Muscle of leg (tissue), 16 donors: ENCODE results near the gene ZNF79. TPM values are rescaled to one million over a fixed set of nuclear protein-coding genes. Genes with fewer than 3 reads are reported as not detected.
A peak's percentile ranks its signal among the peaks of the same experiment; 100 is the strongest.

Experiments used
- DNase-seq: peaks from one replicate; pipeline ENCODE4 v3.0.0; 2013
- H3K27ac ChIP-seq: one replicate; pipeline ENCODE4 v1.5.1; 2013; ENCODE audit warnings: mild to moderate bottlenecking, low read length, control low read depth
- H3K27me3 ChIP-seq: one replicate; pipeline ENCODE4 v1.6.1; 2013; ENCODE audit warnings: low read length; ENCODE audit not compliant: control insufficient read depth, insufficient read depth
- H3K36me3 ChIP-seq: one replicate; pipeline ENCODE4 v1.6.1; 2013; ENCODE audit warnings: low read length; ENCODE audit not compliant: control insufficient read depth, insufficient read depth
- H3K4me1 ChIP-seq: one replicate; pipeline ENCODE4 v1.6.1; 2013; ENCODE audit warnings: low read length; ENCODE audit not compliant: control insufficient read depth, insufficient read depth
- H3K4me3 ChIP-seq: one replicate; pipeline ENCODE4 v1.5.1; 2013; ENCODE audit warnings: low read length, control low read depth
- H3K9me3 ChIP-seq: replicated peaks from 2 replicates; pipeline ENCODE4 v1.6.1; 2013; ENCODE audit warnings: low read depth, low read length; ENCODE audit not compliant: control insufficient read depth
- WGBS: methylation state at CpG from one replicate; pipeline ENCODE4 v1.1.5; 2013; ENCODE audit warnings: missing lambda C conversion rate; ENCODE audit not compliant: insufficient coverage; 5-methylcytosine and 5-hydroxymethylcytosine counted together
- long read RNA-seq, 11 donors: transcript quantifications; one replicate each; lab custom pipeline, GENCODE V29; 2026
- polyA plus RNA-seq, 8 donors: library from polyadenylated mRNA; unstranded; fragments of 120-200 nt; gene quantifications; one replicate each; pipeline versions ENCODE4 v1.2.1 to v1.2.3, GENCODE V29; 2013; ENCODE audit warnings: inconsistent platforms in 1 of 8, low replicate concordance in 1 of 8; ENCODE audit not compliant: insufficient read length in 8 of 8, insufficient read depth in 1 of 8
- total RNA-seq: library from RNA; stranded (reverse); fragments of 120-200 nt; gene quantifications from one replicate; pipeline ENCODE4 v1.2.4, GENCODE V29; 2013

ZNF79 gene
- total RNA-seq = 7.8 TPM
- 1 to 10 TPM; 3.4 to 6.2 (median 4.5) TPM for polyA plus RNA-seq
- long read RNA-seq, donor 1, partial matches to known transcripts = 4,159 of 4,268 reads
- long read RNA-seq, donor 1, other reads (novel, unspliced or antisense) = 108 of 4,268 reads
- long read RNA-seq, donor 2, partial matches to known transcripts = 913 of 924 reads
- long read RNA-seq, donor 2, other reads (novel, unspliced or antisense) = 11 of 924 reads
- long read RNA-seq, donor 3, partial matches to known transcripts = 8,292 of 8,523 reads
- long read RNA-seq, donor 3, other reads (novel, unspliced or antisense) = 230 of 8,523 reads
- long read RNA-seq, donor 4, partial matches to known transcripts = 4,628 of 4,809 reads
- long read RNA-seq, donor 4, other reads (novel, unspliced or antisense) = 180 of 4,809 reads
- long read RNA-seq, donor 5, partial matches to known transcripts = 13,844 of 14,275 reads
- long read RNA-seq, donor 5, other reads (novel, unspliced or antisense) = 429 of 14,275 reads
- long read RNA-seq, donor 6, partial matches to known transcripts = 16,650 of 17,111 reads
- long read RNA-seq, donor 6, other reads (novel, unspliced or antisense) = 460 of 17,111 reads
- long read RNA-seq, donor 7, partial matches to known transcripts = 8,563 of 8,848 reads
- long read RNA-seq, donor 7, other reads (novel, unspliced or antisense) = 283 of 8,848 reads
- long read RNA-seq, donor 8, partial matches to known transcripts = 7,571 of 7,792 reads
- long read RNA-seq, donor 8, other reads (novel, unspliced or antisense) = 221 of 7,792 reads
- long read RNA-seq, donor 9, partial matches to known transcripts = 6,347 of 6,562 reads
- long read RNA-seq, donor 9, other reads (novel, unspliced or antisense) = 215 of 6,562 reads
- long read RNA-seq, donor 10, partial matches to known transcripts = 10,906 of 11,272 reads
- long read RNA-seq, donor 10, other reads (novel, unspliced or antisense) = 365 of 11,272 reads
- long read RNA-seq, donor 11, partial matches to known transcripts = 5,586 of 5,788 reads
- long read RNA-seq, donor 11, other reads (novel, unspliced or antisense) = 201 of 5,788 reads

GRCh38 chr9:127423934-127424675 lies at the start of gene ZNF79:
Gene ZNF79, plus strand, starts transcription at chr9:127424382. Its CDS starts 406 bp downstream, at chr9:127424788.
- H3K36me3 ChIP-seq = peaks cover 5% of the 10 kb centered on the region
- no peaks in the 10 kb centered on the region for H3K27me3 ChIP-seq
- under 1% methylated on average over 54 of the region's 54 CpGs for WGBS
- H3K4me3 ChIP-seq = peak within 1 kb of the TSS; percentile 96
- peak within 1 kb of the TSS; percentile 94 for H3K27ac ChIP-seq
- H3K4me1 ChIP-seq = peaks cover 22% of the 10 kb centered on the region
- DNase-seq = peak; percentile 97
- H3K9me3 ChIP-seq = no peaks in the 10 kb centered on the region

- Histone ChIP-seq H3K4me3 (no peak overlapping the region), H3K27ac (no peak overlapping the region), H3K4me1 (no peaks in the 10 kb centered on the region), H3K36me3 (no peaks in the 10 kb centered on the region), H3K27me3 (no peaks in the 10 kb centered on the region), H3K9me3 (no peaks in the 10 kb centered on the region)
- WGBS = 100% methylated on average over 3 of the region's 3 CpGs
- DNase-seq = no peak
Measured at GRCh38 chr9:127380479-127380878, 43.7 kb upstream of the ZNF79 start.

GRCh38 chr9:127382541-127382940 lies 41.6 kb upstream of the ZNF79 start:
- 67% methylated on average over 1 of the region's 2 CpGs for WGBS
- H3K4me3 ChIP-seq = no peak overlapping the region
- H3K36me3 ChIP-seq = no peaks in the 10 kb centered on the region
- DNase-seq = no peak
- no peaks in the 10 kb centered on the region for H3K4me1 ChIP-seq
- H3K27ac ChIP-seq = no peak overlapping the region
- H3K9me3 ChIP-seq = no peaks in the 10 kb centered on the region
- H3K27me3 ChIP-seq = no peaks in the 10 kb centered on the region

- no peak for DNase-seq
- no peaks in the 10 kb centered on the region for H3K4me1 ChIP-seq
- H3K27ac ChIP-seq = no peak overlapping the region
- no peaks in the 10 kb centered on the region for H3K36me3 ChIP-seq
- no peak overlapping the region for H3K4me3 ChIP-seq
- H3K27me3 ChIP-seq = no peaks in the 10 kb centered on the region
- WGBS = 78% methylated on average over 9 of the region's 11 CpGs
- H3K9me3 ChIP-seq = no peaks in the 10 kb centered on the region
Measured at GRCh38 chr9:127384016-127384730, 40.0 kb upstream of the ZNF79 start.

- no peak overlapping the region for H3K4me3 ChIP-seq
- 86% methylated on average over 12 of the region's 13 CpGs for WGBS
- no peak for DNase-seq
- H3K4me1 ChIP-seq = no peaks in the 10 kb centered on the region
- no peak overlapping the region for H3K27ac ChIP-seq
- no peaks in the 10 kb centered on the region for H3K9me3 ChIP-seq
- H3K36me3 ChIP-seq = no peaks in the 10 kb centered on the region
- no peaks in the 10 kb centered on the region for H3K27me3 ChIP-seq
Measured at GRCh38 chr9:127384901-127385300, 39.3 kb upstream of the ZNF79 start.

- Histone ChIP-seq H3K36me3 (peaks cover 6% of the 10 kb centered on the region), H3K27me3 (no peaks in the 10 kb centered on the region), H3K9me3 (no peaks in the 10 kb centered on the region), H3K27ac (no peak overlapping the region), H3K4me3 (no peak overlapping the region), H3K4me1 (no peaks in the 10 kb centered on the region)
- 71% methylated on average over 1 of the region's 4 CpGs for WGBS
- no peak for DNase-seq
Measured at GRCh38 chr9:127386249-127386648, 37.9 kb upstream of the ZNF79 start.

GRCh38 chr9:127386981-127387380 lies 37.2 kb upstream of the ZNF79 start:
- no peak for DNase-seq
- Histone ChIP-seq H3K4me1 (no peaks in the 10 kb centered on the region), H3K36me3 (peaks cover 11% of the 10 kb centered on the region), H3K4me3 (no peak overlapping the region), H3K27me3 (no peaks in the 10 kb centered on the region), H3K27ac (no peak overlapping the region), H3K9me3 (no peaks in the 10 kb centered on the region)
- WGBS = 100% methylated on average over 2 of the region's 10 CpGs

- H3K4me3 ChIP-seq = no peak overlapping the region
- H3K4me1 ChIP-seq = no peaks in the 10 kb centered on the region
- DNase-seq = peak; percentile 57
- H3K9me3 ChIP-seq = no peaks in the 10 kb centered on the region
- H3K36me3 ChIP-seq = peaks cover 18% of the 10 kb centered on the region
- WGBS = 10% methylated on average over 6 of the region's 10 CpGs
- no peaks in the 10 kb centered on the region for H3K27me3 ChIP-seq
- no peak overlapping the region for H3K27ac ChIP-seq
Measured at GRCh38 chr9:127388037-127388855, 35.9 kb upstream of the ZNF79 start.
